Stimulated activated CD4-positive, alpha-beta T cell treated with anti-CD3 and anti-CD28 coated beads, Interleukin-2, amount 100 ng/mL, for 4 hours (primary cell): ENCODE data around the gene SPAG9.

ENCODE experiments used
- DNase-seq: peaks from one replicate; pipeline ENCODE4 v3.0.0-alpha.2; 2020; ENCODE audit warnings: low read depth

The SPAG9 gene

DNA sequence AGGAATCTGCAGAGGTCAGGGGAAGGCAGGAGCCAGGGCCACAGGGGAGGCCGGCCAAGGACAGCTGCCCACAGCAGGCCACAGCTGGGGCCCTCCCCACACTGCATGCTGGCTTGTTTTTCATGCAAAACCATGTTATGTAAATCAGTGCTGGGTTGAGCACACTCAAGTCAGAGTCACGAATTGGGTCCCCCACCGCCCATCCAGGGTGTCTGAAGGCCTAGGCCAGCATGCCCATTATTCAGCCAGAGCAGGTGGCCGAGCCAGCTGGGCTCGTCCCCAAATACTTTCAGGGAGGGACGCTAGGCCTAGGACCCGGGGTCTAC lies 203.3 kb downstream of the SPAG9 start:
- DNase-seq, result no peak

DNA sequence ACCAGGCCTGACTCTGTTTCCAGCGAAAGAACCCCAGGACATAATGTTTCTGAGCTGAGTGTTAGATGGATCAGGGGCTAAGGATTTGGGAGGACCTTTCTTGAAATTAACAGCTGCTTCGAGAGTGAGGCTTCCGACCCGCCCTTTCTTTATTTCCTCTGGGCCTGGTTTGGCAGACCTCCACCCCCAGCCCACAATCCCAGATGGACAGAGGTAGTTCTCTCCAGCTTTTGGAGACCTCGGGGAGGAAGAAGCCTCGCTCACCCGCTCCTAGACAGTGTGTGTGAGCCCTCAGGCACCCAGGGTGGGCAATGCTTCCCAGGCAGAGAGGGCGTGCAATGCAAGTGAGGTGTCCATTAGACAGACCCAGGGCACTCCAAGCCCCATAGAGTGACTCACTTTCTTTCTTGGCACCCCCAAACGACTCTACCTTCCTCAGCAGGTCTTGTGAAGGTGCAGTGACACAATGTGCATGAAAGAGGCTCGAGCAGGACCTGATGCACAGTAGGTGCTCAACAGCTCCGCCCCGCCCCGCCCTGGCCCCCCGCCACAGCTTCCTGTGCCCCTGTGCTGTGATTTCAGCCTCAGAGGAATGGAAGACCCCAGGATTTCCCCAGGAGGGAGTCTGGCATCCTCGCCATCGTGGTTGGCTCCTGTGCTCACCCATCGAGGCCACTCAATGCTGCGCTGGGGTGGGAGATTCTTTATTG lies 203.8 kb downstream of the SPAG9 start:
- no peak for DNase-seq

DNA sequence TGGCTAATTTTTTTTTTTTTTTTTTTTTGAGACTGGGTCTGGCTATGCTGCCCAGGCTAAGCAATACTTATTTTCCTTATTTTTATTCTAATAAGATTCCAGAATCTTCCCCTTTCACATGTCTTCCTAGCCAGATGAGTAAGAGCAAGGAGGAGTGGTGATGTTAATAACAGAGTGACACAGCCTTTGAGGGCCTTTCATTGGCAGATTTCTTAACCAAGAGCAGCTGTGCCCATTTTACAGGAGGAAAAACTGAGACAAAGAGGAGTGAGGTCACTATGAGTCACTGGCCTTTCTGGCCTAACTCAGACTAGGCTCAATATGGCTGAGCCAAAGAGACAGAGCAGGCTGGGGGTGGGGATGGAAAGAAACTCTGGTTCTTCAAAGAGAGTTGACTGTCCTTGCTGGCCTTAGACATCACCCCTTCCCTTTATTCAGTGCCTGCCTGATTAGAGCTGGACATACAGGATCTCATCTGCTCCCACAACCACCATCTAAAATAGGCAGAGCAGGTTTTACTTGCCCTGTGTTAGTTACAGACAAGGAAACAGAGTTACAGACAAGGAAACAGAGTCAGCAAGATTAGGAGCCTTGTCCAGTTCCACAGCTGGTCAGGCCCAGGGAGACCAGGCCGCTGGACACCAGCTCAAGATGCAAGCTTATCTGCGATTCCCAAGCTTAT lies 204.5 kb downstream of the SPAG9 start:
- no peak for DNase-seq

DNA sequence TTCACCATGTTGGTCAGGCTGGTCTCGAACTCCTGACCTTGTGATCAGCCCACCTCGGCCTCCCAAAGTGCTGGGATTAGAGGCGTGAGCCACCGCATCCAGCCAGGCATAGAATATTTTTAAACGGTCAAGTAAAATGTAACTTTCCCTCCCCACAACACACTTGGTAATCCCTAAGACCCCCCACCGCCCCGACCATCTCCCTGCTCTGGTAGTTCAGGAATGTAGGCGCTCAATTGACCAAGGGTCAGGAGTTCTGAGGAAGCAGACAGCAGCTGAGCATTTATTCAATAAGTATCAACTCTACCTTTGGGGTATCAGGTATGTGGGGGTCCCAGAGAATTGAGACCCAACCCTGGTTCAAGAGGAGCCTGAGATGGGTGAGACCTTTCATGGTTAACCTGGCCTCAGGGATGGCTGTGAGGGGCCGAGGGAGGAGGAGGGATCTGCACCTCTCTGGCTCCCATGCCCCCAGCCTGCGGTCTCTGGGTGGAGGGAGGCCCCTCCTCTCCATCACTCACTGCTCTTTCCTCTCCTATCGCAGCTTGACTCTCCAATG lies 206.1 kb downstream of the SPAG9 start:
- DNase-seq, result no peak

DNA sequence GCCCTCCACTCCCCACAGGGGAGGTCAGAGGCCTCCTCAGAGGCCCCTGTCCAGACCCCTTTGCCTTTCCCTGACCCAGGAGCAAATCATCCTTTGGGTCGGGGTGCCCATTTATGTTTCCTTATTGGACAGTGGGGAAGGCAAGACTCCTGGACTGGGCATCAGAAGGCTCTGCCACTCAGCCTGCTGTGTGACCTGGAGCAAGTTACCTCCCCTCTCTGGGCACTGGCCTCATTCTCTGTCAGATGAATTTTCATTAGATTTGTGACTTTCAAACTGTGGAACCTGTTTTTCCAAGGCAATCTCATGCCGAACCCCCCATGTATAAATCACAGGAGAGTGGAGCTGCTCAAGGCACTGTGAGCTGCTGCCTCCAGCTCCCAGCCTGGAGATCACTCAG lies 207.5 kb downstream of the SPAG9 start:
- DNase-seq, result no peak
